ENCODE measurements around the gene PHACTR1.

DNA sequence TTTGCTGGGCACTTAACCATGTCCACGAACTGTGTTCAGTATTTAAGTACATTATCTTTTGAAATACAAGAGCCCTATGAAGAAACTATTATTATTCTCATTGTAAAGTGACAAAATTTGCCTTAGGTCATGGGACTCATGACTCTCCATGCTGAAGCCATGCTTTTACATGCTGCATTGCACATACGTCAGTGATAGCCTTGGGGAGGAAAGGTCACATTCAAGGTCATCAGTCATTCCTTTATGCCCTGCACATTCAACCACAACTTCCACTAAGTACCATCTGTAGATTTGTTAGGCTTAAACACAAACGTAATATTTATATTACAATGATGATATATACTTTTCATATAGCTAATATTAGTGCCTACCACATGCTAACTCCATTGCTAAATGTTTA lies 319.0 kb downstream of the PHACTR1 start:
- no peak for TF ChIP-seq EZH2 (IDR thresholded peaks at IDR 0.05; ENCODE audit: insufficient read depth, poor library complexity, severe bottlenecking)
- no peak for TF ChIP-seq EZH2phosphoT487 (IDR thresholded peaks at IDR 0.05; ENCODE audit: insufficient read depth, low read depth)

Measured in GM23248 (cell line).